Measurements from ENCODE around the gene DISP3.

DNA sequence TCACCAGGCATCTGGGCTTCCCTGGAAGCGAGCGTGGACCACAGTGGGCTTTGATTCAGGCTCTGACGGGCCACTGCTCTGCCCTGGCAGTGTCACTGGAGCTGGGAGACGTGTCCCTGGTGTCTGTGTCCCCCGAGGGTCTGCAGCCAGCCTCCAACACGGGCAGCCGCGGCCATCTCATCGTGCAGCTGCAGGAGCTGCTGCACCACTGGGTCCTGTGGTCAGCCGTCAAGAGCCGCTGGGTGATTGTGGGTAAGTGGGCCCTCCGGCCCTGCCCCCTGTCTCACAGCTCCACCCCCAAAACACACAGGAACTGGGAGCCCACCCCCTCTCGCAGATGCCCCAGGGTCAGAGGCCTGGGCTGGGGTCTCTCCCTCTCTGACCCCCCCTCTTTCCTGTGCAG is 40.7 kb downstream of the DISP3 start:
- TF ChIP-seq CTCF (IDR thresholded peaks at IDR 0.05), result no peak
- TF ChIP-seq POLR2A (IDR thresholded peaks at IDR 0.05), result no peak
